ENCODE data around the gene HOXC12. TPM values are rescaled to one million over a fixed set of nuclear protein-coding genes. Genes with fewer than 3 reads are reported as not detected.

HOXC12 gene
- total RNA-seq, 2 donors from 2014 or later: not detected

- ATAC-seq (replicated peaks in 1 of 2) (no peak), DNase-seq (no peak)
- no peak overlapping the region for H3K27ac Mint-ChIP-seq
- peaks cover 0 to 3% of the 10 kb centered on the region in 2 donors for H3K36me3 Mint-ChIP-seq (ENCODE audit: insufficient read depth in 2 of 2)
- H3K9me3 Mint-ChIP-seq: no peaks in the 10 kb centered on the region
- H3K4me3 Mint-ChIP-seq: peak overlapping the region; percentile 92 to 94
- H3K4me1 Mint-ChIP-seq (ENCODE audit: low read depth): peaks cover 51% of the 10 kb centered on the region
- H3K27me3 Mint-ChIP-seq (ENCODE audit: low read depth): peaks cover 90% of the 10 kb centered on the region
These were observed 41.8 kb downstream of the HOXC12 start for GRCh38 chr12:53996240-53997203.

- peak overlapping the region; percentile 15 to 21 for H3K4me3 Mint-ChIP-seq
- H3K4me1 Mint-ChIP-seq (ENCODE audit: low read depth): peaks cover 50% of the 10 kb centered on the region
- peaks cover 90% of the 10 kb centered on the region for H3K27me3 Mint-ChIP-seq (ENCODE audit: low read depth)
- ATAC-seq (replicated peaks in 1 of 2) (no peak), DNase-seq (no peak)
- no peaks in the 10 kb centered on the region for H3K9me3 Mint-ChIP-seq
- H3K27ac Mint-ChIP-seq: no peak overlapping the region
- H3K36me3 Mint-ChIP-seq (ENCODE audit: insufficient read depth in 2 of 2): peaks cover 0 to 3% of the 10 kb centered on the region in 2 donors
These were observed 42.8 kb downstream of the HOXC12 start for GRCh38 chr12:53997204-53998109.

GRCh38 chr12:53998110-53998899 is 43.6 kb downstream of the HOXC12 start:
- H3K4me1 Mint-ChIP-seq (ENCODE audit: low read depth): peaks cover 49% of the 10 kb centered on the region
- peaks cover 90% of the 10 kb centered on the region for H3K27me3 Mint-ChIP-seq (ENCODE audit: low read depth)
- H3K4me3 Mint-ChIP-seq: no peak overlapping the region
- H3K27ac Mint-ChIP-seq: peak overlapping the region; percentile 52
- ATAC-seq (replicated peaks in 1 of 2) (no peak), DNase-seq (no peak)
- peaks cover 0 to 3% of the 10 kb centered on the region in 2 donors for H3K36me3 Mint-ChIP-seq (ENCODE audit: insufficient read depth in 2 of 2)
- no peaks in the 10 kb centered on the region for H3K9me3 Mint-ChIP-seq

- peak overlapping the region; percentile 52 for H3K27ac Mint-ChIP-seq
- ATAC-seq (replicated peaks in 1 of 2) (no peak), DNase-seq (no peak)
- peaks cover 90% of the 10 kb centered on the region for H3K27me3 Mint-ChIP-seq (ENCODE audit: low read depth)
- no peak overlapping the region for H3K4me3 Mint-ChIP-seq
- H3K9me3 Mint-ChIP-seq: no peaks in the 10 kb centered on the region
- peaks cover 0 to 3% of the 10 kb centered on the region in 2 donors for H3K36me3 Mint-ChIP-seq (ENCODE audit: insufficient read depth in 2 of 2)
- H3K4me1 Mint-ChIP-seq (ENCODE audit: low read depth): peaks cover 44% of the 10 kb centered on the region
These were observed 44.2 kb downstream of the HOXC12 start for GRCh38 chr12:53998900-53999236.

GRCh38 chr12:53999559-54000115 is 44.9 kb downstream of the HOXC12 start:
- peaks cover 93% of the 10 kb centered on the region for H3K27me3 Mint-ChIP-seq (ENCODE audit: low read depth)
- peaks cover 0 to 3% of the 10 kb centered on the region in 2 donors for H3K36me3 Mint-ChIP-seq (ENCODE audit: insufficient read depth in 2 of 2)
- ATAC-seq (replicated peaks in 1 of 2) (no peak), DNase-seq (peak; percentile 36 to 50)
- H3K4me3 Mint-ChIP-seq: peak overlapping the region; percentile 71 to 76
- H3K9me3 Mint-ChIP-seq: no peaks in the 10 kb centered on the region
- H3K4me1 Mint-ChIP-seq (ENCODE audit: low read depth): peaks cover 39% of the 10 kb centered on the region
- H3K27ac Mint-ChIP-seq: no peak overlapping the region

GRCh38 chr12:54000116-54001114 is 45.7 kb downstream of the HOXC12 start, which contains the start of gene HOXC9:
Gene HOXC9 (plus strand): TSS chr12:54000161. CDS start chr12:54000189, 28 bp downstream.
- no peaks in the 10 kb centered on the region for H3K9me3 Mint-ChIP-seq
- no peak for ATAC-seq (replicated peaks in 1 of 2)
- H3K27me3 Mint-ChIP-seq (ENCODE audit: low read depth): peaks cover 93% of the 10 kb centered on the region

GRCh38 chr12:54001283-54002187 is 46.8 kb downstream of the HOXC12 start:
- no peak for ATAC-seq (replicated peaks in 1 of 2)
- H3K4me1 Mint-ChIP-seq (ENCODE audit: low read depth): peaks cover 33% of the 10 kb centered on the region
- H3K27ac Mint-ChIP-seq: no peak overlapping the region
- peaks cover 93% of the 10 kb centered on the region for H3K27me3 Mint-ChIP-seq (ENCODE audit: low read depth)
- H3K36me3 Mint-ChIP-seq (ENCODE audit: insufficient read depth in 2 of 2): no peaks in the 10 kb centered on the region
- no peak overlapping the region for H3K4me3 Mint-ChIP-seq
- no peaks in the 10 kb centered on the region for H3K9me3 Mint-ChIP-seq
- no peak for DNase-seq

More at GRCh38 chr12:54000116-54001114, 45.7 kb downstream of the HOXC12 start, which contains the start of gene HOXC9:
- H3K4me1 Mint-ChIP-seq (ENCODE audit: low read depth): peaks cover 36% of the 10 kb centered on the region
- no peak for DNase-seq
- H3K27ac Mint-ChIP-seq: no peak within 1 kb of the TSS
- peak within 1 kb of the TSS; percentile 71 to 76 for H3K4me3 Mint-ChIP-seq
- peaks cover 0 to 2% of the 10 kb centered on the region in 2 donors for H3K36me3 Mint-ChIP-seq (ENCODE audit: insufficient read depth in 2 of 2)

GRCh38 chr12:54002278-54002914 is 47.7 kb downstream of the HOXC12 start:
- Mint-ChIP-seq H3K9me3 (no peaks in the 10 kb centered on the region), H3K27ac (no peak overlapping the region), H3K4me3 (peak overlapping the region; percentile 20 to 52), H3K36me3 (ENCODE audit: insufficient read depth in 2 of 2) (no peaks in the 10 kb centered on the region), H3K4me1 (ENCODE audit: low read depth) (peaks cover 27% of the 10 kb centered on the region), H3K27me3 (ENCODE audit: low read depth) (peaks cover 93% of the 10 kb centered on the region)
- DNase-seq (no peak), ATAC-seq (replicated peaks in 1 of 2) (no peak)

- H3K9me3 Mint-ChIP-seq: no peaks in the 10 kb centered on the region
- no peaks in the 10 kb centered on the region for H3K36me3 Mint-ChIP-seq (ENCODE audit: insufficient read depth in 2 of 2)
- H3K27me3 Mint-ChIP-seq (ENCODE audit: low read depth): peaks cover 93% of the 10 kb centered on the region
- H3K4me1 Mint-ChIP-seq (ENCODE audit: low read depth): peaks cover 21% of the 10 kb centered on the region
- no peak overlapping the region for H3K27ac Mint-ChIP-seq
- ATAC-seq (replicated peaks in 1 of 2): no peak
- no peak for DNase-seq
- no peak overlapping the region for H3K4me3 Mint-ChIP-seq
These were observed 48.2 kb downstream of the HOXC12 start for GRCh38 chr12:54002915-54003389.

GRCh38 chr12:54003625-54004024 is 48.9 kb downstream of the HOXC12 start:
- ATAC-seq (replicated peaks in 1 of 2) (no peak), DNase-seq (no peak)
- Mint-ChIP-seq H3K27ac (no peak overlapping the region), H3K4me1 (ENCODE audit: low read depth) (peaks cover 18% of the 10 kb centered on the region), H3K36me3 (ENCODE audit: insufficient read depth in 2 of 2) (no peaks in the 10 kb centered on the region), H3K27me3 (ENCODE audit: low read depth) (peaks cover 89% of the 10 kb centered on the region), H3K4me3 (no peak overlapping the region), H3K9me3 (no peaks in the 10 kb centered on the region)
